Activated CD4-positive, alpha-beta T cell treated with anti-CD3 and anti-CD28 coated beads, Interleukin-2, amount 50 U/mL, for 4 hours (primary cell): ENCODE measurements around the gene MYBL2.

Experiments used
- DNase-seq, 2 experiments: peaks; one replicate each; pipeline ENCODE4 v3.0.0-alpha.2; 2020

Gene MYBL2

DNA sequence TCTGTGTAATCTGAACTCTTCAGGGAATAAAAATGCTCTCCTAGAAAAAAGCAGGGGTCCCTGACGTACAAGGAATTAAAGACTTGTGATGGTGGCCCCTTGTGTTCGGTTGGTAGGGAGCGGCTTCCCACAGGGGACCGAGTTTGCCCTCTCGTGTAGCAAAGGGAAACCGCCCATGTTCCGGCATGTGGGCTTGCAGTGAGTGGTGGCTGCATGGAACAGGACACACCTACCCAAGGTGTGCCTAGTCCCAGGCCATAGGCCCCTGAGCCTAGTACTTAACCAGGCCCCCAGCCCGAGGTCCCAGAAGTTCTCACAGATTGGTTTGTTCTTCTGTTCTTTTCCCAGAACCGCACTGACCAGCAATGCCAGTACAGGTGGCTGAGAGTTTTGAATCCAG, 15.5 kb downstream of the MYBL2 start:
- DNase-seq = no peak

DNA sequence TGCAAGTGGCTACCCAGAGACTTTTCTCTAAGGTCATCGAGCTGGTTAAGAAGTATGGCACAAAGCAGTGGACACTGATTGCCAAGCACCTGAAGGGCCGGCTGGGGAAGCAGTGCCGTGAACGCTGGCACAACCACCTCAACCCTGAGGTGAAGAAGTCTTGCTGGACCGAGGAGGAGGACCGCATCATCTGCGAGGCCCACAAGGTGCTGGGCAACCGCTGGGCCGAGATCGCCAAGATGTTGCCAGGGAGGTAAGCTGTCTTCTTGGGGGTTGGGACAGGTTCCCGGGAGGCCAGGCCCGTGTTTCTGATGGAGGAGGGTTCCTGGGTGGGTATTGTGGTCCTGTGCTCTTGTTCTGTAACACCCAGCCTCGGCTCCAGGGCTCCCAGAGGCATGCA, 19.9 kb downstream of the MYBL2 start:
- no peak for DNase-seq

DNA sequence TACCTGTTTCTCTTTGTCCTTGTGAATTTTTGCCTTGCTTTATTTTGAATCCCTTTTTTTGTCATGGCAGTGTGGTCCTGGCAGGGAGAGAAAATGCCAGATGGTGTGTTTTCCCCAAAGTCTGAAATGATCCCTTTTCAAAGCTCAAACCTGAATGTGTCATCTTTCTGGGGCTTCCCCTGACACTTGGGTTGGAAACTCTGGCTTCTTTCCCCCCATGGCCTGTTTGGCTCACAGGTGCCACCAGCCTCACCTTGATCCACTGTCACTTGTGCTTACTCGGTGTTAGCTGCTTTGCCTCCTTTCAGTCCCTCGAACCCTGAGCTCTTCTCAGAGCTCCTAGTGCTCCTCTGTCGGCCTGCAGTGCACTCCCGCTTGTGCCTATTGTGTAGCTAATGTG, 22.3 kb downstream of the MYBL2 start:
- DNase-seq = no peak

DNA sequence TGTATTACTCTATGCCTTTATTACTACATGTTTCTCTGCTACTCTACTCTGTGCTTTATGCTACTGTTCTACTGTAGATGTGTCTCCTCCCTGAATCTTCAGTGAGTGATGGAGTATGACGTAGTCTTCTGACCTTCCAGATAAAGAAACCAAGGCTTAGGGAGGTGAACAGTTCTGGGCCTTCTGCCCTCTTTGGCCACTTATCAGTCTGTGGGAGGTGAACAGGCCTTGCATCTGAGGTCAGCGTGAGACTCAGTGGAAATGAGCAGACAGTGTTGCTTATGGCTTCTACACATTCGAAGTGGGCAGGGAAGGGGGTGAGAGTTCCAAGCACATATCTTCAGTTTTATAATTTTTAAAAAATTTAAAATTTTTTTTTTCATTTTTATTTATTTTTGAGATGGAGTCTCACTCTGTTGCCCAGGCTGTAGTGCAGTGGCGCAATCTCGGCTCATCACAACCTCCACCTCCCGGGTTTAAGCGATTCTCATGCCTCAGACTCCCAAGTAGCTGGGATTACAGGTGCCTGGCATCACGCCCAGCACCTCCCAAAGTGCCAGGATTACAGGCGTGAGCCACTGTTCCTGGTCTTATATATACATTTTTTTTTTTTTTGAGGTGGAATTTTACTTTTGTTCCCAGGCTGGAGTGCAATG, 24.2 kb downstream of the MYBL2 start:
- no peak for DNase-seq

DNA sequence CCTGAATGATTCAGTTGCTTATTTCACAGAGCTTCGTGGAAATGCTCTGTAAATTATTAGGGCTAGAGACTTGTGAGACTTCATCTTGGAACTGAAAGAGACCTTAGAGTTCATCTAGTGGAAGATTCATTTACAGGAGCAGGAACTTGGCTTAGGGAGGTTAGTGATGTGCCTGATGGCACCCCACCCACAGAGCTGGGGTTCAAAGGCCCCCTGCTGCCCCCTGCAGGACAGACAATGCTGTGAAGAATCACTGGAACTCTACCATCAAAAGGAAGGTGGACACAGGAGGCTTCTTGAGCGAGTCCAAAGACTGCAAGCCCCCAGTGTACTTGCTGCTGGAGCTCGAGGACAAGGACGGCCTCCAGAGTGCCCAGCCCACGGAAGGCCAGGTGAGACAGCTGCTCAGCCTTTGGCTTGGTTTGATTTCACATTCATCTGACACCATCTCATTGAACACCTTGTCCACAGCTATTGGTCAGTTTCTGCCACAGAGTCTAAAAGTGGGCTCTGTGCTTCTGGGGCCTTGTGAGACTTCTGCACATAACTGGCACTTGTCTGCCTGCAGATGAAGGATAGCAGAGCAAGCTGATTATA, 25.1 kb downstream of the MYBL2 start:
- peak; percentile 36 to 51 for DNase-seq

DNA sequence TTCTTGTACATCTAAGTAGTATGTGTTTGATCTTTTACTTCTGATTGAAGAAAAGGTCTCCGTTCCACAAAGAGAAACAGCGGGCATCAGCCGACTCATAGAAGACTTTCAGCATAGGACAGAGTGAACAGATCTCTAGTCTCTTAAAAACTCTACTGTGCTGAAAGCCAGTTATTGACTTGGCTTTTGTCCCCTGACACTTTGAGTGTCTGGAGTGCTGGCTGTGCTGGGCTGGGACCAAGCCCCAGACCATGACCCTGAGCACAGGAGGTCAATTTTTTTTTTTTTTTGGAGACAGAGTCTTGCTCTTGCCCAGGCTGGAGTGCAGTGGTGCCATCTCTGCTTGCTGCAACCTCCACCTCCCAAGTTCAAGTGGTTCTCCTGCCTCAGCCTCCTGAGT, 27.8 kb downstream of the MYBL2 start:
- no peak for DNase-seq

DNA sequence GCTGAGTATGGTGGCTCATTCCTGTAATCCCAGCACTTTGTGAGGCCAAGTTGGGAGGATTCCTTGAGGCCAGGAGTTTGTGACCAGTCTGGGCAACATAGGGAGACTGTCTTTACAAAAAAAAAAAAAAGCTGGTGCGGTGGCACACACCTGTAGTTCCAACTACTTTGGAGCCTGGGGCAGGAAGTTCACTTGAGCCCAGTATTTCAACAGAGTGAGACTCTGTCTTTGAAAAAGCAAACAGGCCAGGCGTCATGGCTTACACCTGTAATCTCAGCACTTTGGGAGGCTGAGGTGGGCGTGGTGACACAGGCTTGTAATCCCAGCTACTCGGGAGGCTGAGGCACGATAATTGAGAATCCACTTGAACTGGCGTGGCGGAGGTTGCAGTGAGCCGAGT, 28.7 kb downstream of the MYBL2 start:
- DNase-seq = no peak

DNA sequence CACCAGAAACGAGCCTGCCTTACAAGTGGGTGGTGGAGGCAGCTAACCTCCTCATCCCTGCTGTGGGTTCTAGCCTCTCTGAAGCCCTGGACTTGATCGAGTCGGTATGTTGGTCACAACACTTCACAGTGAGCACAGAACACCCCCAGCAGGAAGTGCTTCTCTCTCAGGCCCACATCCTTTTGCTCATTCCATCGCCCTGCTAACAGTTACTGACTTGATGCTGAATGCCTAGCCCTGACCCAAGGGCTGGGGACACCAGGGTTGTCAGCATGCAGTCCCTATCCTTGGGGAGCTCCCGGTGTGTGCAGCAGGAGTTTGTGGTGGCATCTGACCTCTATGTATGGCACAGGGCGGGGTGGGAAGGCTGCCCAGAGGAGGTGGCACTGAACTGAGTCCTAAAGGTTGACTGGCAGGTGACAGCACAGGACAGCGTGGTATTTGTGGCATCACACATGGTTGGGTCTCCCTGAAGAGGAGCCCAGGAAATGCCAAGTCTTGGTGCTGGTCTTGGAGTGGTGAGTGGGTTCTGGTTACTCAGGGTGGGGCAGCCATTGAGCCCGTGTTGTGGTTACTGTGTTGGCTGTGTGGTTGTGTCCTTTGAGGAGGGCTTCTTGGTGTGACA, 33.1 kb downstream of the MYBL2 start:
- DNase-seq = no peak

DNA sequence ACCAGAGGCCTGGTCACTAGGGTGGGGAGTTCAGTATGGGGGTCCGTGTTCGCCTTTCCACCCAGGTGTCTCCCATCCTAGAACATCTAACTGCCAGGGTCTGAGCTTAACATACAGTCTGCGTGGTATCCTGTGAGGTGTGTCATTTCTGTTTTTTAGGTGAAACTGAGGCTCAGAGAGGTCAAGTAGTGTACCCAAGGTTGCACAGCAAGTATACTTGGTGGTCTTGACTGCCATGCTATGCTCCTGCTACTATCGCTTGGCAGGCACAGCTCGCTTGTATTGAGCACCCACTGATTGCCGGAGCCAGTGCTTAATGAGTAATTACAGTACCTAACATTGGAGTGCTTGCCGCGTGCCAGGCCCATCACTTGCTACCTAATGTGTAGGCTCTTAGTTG, 33.7 kb downstream of the MYBL2 start:
- DNase-seq = no peak

DNA sequence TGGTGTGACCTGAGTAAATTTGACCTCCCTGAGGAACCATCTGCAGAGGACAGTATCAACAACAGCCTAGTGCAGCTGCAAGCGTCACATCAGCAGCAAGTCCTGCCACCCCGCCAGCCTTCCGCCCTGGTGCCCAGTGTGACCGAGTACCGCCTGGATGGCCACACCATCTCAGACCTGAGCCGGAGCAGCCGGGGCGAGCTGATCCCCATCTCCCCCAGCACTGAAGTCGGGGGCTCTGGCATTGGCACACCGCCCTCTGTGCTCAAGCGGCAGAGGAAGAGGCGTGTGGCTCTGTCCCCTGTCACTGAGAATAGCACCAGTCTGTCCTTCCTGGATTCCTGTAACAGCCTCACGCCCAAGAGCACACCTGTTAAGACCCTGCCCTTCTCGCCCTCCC, 35.6 kb downstream of the MYBL2 start:
- DNase-seq = no peak

DNA sequence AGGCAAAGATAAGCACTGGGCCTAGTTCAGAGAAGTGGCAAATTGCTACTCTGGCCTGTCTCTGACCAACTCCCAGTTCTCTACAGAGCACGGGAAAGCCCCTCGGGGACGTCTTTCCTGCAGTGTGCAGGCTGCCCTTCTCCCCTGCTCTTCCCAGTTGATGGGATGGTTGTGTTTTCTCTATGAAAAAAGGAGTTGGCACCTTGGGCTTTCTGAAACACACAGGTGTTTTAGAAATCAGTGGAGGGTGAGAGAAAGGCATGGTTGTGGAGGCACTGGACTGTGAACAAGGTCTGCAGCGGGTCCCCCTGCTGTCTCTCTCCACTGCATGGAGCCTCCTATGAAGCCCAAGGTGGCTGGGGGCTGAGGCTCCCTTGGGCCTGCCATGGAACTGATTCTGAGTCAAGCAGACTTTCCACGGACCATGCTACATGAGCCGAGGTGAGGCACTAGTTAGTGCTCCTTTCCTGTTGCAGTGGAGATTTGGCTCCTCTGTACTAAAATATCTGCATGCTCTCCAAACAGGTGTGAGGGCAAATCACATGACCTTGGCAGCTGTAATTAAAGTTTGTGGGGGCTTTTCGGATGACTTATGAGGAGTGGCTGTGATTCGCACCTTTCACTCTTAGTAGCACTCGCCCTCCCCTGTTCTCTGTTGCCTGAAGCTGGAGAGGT, 43.6 kb downstream of the MYBL2 start:
- no peak for DNase-seq

DNA sequence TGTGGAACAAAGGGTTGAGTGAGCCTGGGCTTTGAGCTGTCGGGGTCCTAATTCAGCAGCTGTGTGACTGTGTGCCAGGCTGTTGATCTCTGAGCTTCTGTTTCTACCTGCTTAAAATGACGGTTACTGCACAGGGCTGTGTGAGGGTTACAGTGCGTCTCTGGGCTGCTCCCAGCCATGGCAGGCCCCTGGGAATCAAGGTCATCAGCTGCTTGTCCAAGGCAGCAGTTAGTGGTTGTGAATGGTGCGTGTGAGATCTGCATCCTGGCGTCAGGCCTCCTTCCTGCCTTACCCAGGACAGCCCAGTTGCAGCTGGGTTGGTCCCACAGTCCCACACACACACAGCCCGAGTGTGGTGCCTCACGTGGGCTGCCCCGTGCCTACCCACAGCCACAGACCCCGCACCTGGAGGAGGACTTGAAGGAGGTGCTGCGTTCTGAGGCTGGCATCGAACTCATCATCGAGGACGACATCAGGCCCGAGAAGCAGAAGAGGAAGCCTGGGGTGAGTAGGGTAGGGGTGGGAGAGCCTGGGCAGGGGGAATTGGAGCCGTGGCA, 44.3 kb downstream of the MYBL2 start:
- DNase-seq = no peak

DNA sequence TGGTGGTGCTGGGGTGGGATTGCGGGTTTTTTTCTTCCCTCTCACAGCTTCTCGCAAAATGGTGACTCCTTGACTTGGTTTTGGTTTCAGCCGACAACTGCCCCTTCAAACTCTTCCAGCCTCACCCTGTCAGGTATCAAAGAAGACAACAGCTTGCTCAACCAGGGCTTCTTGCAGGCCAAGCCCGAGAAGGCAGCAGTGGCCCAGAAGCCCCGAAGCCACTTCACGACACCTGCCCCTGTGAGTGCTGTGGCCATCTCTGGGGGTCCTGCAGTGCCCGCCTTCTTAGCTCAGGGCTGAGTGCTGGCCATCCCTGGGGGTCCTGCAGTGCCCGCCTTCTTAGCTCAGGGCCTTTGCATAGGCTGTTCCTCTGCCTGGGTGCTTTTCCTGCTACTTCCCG, 48.1 kb downstream of the MYBL2 start:
- DNase-seq = no peak

DNA sequence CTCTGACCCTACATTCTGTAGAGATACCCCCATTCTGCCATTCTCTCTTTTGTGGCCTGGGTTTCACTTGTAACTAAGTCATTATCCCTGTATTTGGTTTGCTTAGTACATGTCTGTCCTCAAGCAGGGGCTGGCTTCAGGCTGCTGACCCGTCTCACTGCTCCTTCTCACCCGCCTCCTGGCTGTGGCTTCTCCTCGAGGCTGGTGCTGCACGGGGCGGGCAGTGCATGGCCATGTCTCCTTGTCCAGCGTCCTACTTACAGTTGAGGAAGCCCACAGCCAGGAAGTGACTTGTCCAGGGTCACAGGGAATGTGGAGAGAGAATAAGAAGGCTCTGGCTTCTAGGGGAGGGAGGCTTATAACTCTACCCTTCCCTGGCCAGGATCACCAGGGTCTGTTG, 48.6 kb downstream of the MYBL2 start:
- DNase-seq = no peak

DNA sequence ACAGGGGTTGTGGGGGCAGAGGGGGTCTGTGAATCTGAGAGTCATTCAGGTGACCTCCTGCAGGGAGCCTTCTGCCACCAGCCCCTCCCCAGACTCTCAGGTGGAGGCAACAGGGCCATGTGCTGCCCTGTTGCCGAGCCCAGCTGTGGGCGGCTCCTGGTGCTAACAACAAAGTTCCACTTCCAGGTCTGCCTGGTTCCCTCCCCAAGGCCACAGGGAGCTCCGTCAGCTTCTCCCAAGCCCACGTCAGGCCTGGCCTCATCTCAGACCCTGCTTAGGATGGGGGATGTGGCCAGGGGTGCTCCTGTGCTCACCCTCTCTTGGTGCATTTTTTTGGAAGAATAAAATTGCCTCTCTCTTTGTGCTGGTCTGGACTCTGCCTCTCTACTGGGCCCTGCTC, 49.2 kb downstream of the MYBL2 start:
- no peak for DNase-seq

DNA sequence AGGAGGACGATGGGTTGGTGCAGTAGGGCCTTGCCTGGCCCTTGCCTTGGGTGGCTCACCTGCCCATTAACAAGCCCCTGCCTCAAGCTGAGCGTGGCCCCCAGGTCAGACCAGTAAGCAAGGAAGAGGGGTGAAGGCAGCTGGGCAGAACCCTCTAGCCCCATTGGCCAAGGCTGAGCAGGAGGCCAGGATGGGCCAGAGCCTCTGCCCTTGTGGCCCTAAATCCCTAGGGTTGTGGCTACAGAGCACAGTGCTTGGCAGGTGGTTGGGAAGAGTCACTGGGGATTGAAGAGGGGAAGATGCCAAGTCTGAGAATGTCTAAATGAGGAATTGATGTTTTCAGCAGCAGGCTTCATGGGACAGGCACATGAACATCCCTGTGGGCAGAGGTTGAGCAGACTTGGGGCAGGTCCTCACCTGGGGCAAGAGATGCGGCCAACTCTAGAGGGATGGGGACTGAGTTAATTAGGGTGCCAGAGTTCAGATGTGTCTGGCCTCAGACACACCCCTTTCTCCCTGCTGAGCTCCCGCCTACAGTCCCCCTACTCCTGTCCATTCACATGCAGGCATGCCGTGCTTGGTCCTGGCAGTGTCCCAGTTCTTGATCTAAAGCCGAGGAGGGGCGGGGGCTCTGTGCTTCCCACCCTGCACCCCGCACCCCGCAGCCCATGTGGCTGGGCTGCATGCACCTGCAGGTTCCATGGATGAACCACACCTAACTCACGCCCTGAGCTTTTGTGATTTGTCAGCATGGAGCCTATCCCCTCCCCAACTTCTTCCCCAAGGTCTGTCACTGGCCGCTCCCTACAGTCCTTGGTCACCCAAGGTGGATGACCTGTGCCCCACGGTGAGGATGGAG, 50.1 kb downstream of the MYBL2 start:
- DNase-seq = no peak

DNA sequence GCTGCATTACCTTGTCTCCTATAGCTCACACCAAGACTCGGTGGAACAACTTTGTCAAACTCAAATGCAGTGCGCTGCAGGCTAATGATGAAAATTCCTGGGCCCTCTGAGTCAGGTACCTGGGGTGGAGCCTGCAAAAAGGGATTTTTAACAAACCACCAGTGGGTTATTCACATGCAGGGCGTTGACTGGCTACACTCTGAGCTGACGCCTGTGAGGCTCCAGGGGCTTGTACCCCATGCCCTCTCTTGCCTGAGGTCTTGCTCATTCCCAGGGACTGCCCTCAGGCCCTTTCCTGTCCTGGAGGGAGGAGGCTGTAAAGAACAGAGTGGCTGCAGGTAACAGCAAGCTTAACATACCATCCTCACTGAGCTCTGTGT, 50.7 kb downstream of the MYBL2 start:
- DNase-seq = no peak

DNA sequence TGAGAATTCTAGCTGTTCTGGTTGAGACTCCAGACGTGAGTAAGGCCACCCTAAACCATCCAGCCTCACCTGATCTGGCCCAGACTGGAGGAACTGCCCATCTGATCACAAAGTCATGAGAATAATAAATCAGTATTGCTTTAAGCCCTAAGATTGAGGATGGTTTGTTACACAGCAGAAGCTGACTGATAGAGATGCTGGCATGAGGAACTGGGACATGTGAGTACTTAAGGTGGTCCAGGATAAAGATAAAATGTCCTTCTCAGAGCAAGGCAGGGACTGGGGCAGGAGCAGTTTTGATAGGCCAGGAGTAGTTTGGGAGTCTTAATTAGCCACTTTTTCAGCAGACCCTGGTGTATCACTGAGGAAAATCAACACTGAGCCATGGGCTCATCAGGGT, 53.1 kb downstream of the MYBL2 start:
- no peak for DNase-seq

DNA sequence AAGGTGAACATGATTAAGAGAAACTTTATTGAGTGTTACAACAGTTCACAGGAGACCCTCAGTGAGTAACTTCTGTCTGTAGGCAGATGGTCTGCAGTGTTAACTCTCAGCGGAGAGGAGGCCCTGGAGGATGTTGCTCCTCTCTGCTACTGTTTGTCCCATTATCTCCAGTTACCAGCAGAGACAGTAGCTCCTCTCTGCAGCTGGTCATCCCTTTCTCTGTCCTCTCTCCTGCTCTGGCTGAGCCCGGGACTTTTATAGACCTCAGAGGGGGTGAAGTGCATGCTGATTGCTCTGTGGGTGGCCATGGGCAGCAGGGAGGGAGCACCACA, 54.1 kb downstream of the MYBL2 start:
- DNase-seq = no peak

DNA sequence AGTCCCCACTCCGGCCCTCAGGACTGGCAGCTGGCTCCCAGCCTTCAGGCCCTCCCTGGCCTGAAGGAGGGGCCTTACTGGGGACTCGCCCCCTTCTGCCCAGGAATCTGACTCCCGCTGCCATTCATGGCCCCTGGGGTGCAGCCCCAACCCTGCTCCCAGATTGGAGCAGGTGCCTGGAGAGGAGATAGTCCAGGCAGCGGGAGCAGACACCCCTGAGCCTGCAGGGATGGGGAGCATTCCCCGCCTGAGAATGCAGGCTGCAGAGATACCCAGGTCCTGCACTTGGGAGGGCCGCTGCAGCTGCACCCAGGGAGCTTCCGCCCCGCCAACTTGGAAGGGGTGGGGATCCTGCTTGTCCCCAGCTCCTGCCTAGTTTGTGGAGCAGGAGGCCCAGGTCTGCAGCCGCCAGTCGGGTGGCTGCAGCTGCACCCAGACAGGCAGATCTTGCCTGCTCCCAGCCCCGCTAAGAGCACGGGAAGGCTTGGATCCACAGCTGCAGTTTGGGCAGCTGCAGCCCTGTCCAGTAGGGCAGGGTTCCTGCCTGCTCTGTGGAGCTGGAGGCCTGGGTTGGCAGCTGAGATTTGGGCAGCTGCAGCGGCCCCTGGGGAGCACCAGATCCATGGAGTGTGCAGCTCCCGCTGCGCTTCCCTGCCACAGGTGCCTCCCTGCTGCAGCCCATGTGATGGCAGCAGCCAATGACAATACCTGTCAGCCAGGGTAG, 54.7 kb downstream of the MYBL2 start:
- DNase-seq = no peak

DNA sequence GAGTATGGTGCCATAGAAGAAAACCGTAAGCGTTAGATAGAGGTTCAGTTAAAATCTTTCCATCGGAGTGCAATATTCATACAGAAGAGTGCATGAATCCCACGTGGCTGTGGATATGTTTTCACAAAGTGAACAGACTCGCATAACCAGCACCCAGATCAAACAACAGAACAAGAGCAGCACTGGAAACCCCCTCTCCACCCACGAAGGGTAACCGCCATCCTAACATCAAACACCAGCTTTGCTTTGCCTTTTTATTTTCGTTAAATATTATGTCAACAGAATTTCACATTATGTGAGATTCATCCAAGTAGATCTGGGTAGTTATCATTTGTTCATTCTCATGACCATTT, 55.2 kb downstream of the MYBL2 start:
- peak; percentile 58 to 64 for DNase-seq

DNA sequence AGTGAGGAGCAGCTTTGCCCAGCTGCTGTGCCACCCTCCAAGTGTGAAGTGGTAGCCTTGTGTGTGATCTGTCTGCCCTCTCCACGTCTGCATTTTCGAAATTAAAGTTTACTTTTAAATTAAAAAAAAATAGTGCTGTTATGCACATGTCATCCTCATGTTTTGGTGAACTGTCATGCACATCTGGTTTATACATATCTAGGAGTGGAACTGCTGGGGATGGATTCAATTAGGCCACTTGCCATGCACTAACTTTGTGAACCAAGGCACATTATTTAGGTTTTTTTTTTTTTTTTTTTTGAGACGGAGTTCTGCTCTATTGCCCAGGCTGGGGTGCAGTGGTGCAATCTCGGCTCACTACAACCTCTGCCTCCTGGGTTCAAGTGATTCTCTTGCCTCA, 56.3 kb downstream of the MYBL2 start:
- DNase-seq = no peak

DNA sequence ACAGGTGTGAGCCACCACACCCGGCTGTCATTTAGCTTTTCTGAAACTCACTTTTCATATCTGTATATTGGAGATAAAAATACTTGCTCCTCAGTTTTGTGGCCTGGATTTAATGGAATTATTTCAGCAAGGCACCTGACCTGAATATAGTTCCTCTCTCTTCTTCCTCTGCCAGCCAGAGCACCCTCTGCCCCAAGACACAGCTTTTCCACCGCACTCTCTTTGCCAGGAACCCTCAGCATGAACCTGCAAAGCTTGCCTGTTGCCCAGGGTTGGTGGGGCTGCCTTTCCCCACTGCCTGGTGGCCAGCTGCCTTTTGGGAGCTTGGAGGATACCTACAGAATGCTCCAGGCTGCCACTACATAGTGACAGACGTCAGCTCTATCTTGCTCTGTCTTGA, 56.8 kb downstream of the MYBL2 start:
- no peak for DNase-seq
